Islet precursor cell (in vitro differentiated cells): ENCODE data around the gene ARPP21.
A peak's percentile ranks its signal among the peaks of the same experiment; 100 is the strongest.

Experiments used
- DNase-seq: peaks from one replicate; pipeline ENCODE4 v3.0.0-alpha.2; 2018

The ARPP21 gene

DNA sequence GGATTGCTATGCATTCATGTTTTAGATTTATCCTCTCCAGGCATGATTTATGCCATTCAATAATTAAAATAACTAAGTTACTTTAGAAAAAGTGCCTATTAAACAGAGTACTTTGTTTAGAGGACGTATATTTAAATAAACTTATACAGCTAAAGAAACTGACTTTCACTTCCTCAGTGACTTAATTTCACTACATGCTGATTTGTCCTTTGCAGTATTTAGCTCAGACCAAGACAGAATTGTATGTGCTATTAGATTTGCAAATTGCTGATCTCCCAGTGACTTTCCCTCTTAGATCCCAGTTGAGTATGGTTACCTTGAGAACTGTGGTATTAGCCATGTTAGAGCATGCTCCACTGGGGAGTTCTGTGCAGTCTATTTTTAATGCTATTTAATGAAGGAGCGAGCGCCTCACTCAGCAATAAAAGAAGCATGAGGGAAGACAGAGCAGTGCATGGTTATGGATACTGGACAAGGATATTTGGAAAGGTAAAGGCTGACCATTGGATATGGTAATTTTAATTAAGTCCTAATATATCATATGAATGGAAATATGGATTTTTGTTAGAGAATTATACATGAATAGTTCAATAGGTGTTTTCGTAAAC is 2.7 kb downstream of the ARPP21 start:
- DNase-seq, result no peak

DNA sequence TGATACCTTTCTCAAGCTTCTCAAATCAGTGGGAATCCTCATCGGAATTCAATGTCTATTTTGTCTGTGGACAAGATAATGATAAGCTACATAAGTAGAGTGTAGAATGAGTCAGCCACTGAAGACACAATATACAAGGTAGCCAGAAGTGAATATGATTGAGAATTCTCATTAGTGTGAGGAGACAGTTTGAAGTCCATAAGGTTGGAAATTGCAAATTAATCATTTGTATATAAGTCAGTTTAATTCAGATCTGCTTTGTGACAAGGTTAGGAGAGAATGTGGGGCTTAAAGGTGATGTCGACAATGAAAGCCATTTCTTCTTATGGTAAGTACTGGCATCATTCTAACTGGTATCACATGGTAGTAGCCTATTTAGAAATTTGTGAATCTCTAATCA is 4.2 kb downstream of the ARPP21 start:
- no peak for DNase-seq

DNA sequence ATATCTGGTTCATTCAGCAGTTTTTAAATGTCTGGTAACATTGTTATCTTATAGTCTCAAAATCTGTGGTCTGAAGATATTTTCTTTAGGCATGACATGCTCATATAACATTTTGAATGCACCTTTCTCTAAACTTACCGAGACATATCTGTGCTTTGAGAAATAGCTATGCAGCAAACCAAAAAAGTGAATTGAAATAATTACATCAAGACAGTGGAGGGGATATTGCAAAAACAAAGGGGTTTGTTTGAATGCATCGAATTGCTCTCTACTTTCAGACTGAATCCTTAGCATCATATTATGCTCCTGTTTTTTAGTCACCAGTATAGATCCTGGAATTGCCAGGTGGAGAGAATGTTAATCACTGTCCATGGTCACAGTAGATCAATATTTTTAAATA is 5.1 kb downstream of the ARPP21 start:
- no peak for DNase-seq

- DNase-seq, result no peak
Observed at GRCh38 chr3:35645189-35645588, 5.9 kb downstream of the ARPP21 start.

GRCh38 chr3:35646081-35646480 is 6.8 kb downstream of the ARPP21 start:
- no peak for DNase-seq

- DNase-seq, result no peak
Observed at GRCh38 chr3:35647461-35647860, 8.1 kb downstream of the ARPP21 start.

DNA sequence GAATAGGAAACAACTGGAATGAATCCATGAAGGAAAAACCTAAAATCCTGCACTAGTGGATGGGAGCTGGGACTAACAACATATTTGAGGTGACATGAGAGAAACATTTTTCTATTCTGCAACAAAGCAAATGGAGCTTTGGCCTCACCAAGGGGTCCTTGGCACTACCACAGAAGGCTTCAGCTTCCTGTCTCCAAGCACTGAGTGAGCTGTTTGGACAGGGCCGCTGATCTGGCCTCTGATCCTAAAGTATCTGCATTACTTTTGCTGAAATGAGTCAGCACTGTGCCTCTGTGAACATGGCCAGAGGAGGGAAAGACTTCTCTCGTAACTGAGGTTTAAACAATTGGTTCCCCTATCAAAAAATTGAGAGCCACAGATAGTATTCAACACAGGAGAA is 9.0 kb downstream of the ARPP21 start:
- peak; percentile 69 for DNase-seq

DNA sequence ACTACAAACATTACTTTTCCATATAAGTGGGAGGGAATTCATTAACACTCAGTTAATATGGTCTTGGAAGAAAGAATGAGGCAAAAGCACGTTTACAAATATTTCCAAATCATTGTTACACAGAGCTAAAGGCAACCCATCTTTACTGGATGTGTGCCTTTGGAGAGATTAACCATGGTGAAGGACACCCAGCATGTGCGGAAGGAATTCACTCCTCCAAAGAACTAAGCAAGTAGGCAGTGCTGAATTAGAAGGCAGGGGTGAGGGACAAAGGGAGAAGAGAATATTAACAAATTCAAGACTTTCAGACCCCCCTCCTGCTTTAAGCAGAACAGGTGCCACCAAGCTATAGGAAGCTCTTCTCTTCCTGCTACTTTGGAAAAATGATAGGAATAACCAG is 10.1 kb downstream of the ARPP21 start:
- no peak for DNase-seq

- DNase-seq, result no peak
Observed at GRCh38 chr3:35651426-35651825, 12.1 kb downstream of the ARPP21 start.

GRCh38 chr3:35651851-35652250 is 12.5 kb downstream of the ARPP21 start:
- DNase-seq, result no peak

GRCh38 chr3:35653347-35653746 is 14.0 kb downstream of the ARPP21 start:
- no peak for DNase-seq

GRCh38 chr3:35654476-35654875 is 15.2 kb downstream of the ARPP21 start:
- DNase-seq, result no peak

DNA sequence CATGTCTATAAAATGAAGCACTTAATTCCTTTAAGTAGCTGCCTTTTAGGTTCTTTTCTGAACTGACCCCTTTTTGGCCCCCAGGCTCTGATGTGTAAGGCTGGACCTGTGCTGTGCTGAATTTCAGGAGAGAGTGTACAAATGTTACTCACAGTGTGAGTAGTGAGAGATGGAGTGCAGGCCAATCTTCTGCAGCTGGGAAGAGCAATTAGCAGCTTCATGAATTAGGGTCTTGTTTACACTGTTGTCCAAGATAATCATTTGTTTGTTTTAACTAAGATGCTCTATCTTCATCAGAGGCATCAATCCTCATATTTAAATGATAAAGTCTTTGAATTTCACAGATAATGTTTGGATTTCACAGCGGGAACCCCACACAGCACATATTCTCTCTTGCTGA is 19.4 kb downstream of the ARPP21 start:
- DNase-seq, result no peak

- DNase-seq, result no peak
Observed at GRCh38 chr3:35659768-35660167, 20.4 kb downstream of the ARPP21 start.

DNA sequence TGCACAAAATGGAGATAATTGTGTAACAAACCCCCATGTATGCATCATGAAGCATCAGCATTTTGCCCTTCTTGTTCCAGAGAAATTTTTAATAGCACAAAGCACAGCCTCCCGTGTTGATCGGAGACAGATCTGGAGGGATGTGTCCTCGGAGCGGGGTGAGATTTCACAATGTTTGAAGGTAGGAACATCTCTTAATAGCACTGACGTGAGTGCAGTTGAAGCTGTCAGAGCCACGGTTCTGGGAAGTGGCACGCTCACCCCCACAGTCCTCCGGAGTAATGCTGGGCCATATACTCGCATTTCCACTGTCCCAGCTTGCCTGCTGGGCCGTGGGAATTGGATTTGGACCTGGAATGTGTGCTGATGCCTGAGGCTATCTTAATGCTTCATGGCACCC is 24.1 kb downstream of the ARPP21 start:
- no peak for DNase-seq

DNA sequence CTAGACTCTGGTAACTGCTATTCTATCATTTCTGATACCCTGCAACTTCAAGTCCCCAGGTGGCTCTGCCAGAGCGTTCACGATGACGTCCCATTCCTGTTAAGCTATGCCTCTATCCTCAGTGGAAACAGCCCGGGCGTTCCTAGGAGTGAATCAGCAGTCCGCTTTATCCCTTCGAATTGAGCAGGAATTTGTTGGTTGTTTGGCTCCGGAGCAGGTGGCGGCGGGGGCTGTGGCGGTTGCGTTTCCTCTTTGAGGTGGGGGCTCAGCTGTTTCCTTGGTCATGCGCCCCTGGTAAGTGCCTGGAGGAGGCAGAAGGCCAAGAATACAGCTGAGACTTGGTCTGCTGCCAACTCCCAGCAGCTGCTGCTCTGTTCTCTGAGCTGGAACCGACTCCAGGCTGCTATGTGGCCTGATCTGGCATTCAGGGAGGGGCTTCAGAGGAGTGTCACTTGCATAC is 25.2 kb downstream of the ARPP21 start:
- DNase-seq, result peak; percentile 69

DNA sequence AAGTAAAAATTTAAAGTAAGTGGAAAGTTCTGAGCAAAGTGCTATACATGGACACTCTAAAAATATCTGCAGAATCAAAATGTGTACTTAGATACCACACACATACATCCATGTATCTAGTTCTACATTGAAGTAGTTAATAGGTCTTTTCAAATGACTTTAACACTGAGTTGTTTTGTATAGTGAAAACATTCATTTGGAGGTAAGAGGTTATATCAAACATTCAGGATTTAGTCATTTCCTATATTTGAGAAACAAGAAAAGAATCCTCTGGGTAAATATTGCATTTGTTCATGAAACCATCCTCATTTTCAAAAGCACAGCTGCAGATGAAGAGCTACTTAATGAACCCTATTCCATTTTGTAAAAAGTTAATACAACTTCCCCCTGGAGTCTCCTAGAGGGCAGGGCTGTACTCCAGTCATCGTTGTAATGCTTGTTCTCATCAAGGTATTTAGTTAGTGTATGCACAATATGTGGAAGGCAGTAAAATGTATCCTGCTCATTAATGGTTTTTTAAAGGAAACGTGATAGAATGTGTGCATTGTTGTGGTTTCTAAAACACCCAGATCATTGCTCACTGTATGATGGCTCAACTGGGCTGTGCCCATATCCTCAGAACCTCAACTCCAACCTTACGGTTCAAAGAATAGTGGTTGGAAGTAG is 26.2 kb downstream of the ARPP21 start:
- no peak for DNase-seq

GRCh38 chr3:35666888-35667287 is 27.6 kb downstream of the ARPP21 start:
- DNase-seq, result no peak

GRCh38 chr3:35670408-35670965 is 31.2 kb downstream of the ARPP21 start:
- no peak for DNase-seq

DNA sequence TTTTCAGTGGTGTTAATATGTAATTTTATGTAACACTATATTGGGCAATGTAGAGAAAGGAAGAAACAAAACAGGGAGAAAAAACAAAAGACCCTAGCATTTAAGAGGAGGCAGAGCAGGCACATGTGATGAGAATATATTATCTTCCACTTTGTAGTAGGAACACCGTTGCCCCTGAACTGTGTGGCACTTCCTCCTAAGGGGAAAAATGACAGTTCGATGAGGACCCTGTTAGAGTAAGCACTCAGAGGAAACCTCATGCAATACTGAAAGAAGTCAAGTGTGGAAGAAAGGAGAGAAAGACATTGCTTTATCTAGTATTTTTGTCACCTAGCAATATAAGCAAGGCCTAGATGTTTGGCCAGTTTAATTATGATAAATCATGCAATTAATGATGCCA is 32.2 kb downstream of the ARPP21 start:
- DNase-seq, result no peak

DNA sequence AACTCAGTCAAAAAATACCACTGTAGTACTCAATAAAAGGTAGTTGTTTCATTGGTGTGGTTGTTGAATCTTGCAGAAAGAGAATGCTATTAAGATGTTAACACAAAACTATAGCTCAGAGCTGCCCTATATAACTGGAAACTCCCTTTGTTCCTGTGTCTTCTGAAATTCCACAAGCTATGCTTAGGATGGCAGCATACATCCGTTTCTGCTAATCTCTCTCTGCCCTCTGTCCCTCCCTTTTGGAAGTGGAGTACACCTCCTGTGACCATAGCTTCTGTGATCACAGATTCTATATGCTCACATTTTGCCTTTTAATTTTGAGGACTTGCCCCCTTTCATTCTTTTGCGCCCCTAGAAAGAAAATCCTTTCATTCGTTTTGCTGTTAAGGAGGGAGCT is 33.7 kb downstream of the ARPP21 start:
- no peak for DNase-seq

DNA sequence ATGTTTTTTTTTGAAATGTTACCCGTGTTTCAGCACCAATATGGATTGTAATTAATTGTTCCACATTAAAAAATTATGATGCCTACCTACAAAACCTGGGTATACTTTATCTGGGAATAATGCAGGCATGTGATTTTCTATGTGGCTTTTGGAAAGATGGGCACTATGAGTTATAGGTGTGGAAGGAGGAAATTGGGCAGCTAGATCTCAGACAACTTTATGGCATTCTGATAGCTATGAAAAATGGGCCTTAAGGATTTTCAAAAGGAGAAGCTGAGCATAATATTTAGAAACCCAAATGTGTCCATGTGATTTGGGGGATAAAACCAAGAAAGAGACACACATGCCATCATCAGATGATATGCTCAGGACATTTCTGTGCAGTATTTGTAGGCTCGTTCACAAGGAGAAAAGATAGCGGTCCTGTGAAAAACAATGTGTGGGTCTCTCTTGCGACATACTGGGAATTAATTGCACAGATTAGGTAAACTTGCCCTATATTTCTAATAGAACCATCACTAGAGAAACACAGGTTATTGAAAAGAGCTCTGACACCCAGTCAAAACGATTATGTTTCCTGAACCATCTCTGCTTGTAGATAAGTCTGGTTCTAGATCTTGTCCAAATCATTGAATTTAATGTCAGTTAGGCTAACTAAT is 35.3 kb downstream of the ARPP21 start:
- DNase-seq, result no peak

DNA sequence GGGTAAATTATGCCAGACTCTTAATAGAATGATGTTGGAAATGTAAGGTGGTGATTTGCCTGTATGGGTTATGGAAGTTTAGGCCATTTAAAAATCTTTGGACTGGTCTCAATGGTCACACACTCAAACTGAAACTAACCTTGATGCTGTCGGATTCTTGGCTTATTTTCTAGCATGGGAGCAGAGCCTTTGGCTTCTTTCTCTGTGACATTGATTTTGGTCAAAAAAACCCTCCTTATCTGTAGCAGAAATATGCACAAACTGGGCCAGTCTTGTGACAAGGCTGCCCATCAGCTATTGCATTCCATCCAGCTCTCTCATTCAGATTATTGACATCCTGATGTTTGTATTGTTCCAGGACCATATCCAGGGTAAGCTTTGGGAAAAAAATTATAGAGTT is 35.9 kb downstream of the ARPP21 start:
- DNase-seq, result no peak

- no peak for DNase-seq
Observed at GRCh38 chr3:35675621-35676020, 36.3 kb downstream of the ARPP21 start.
